MCF 10A (cell line): ENCODE results near the gene PPP1R15A. TPM values are rescaled to one million over a fixed set of nuclear protein-coding genes. Genes with fewer than 3 reads are reported as not detected.

Source experiments
- Bru-seq: library from RNA; stranded (reverse); fragments of 400-500 nt; gene quantifications from one replicate; lab custom pipeline; 2021; lab: Mats Ljungman, UMichigan
- BruChase-seq, 2 experiments: library from RNA; stranded (reverse); fragments of 400-500 nt; gene quantifications; one replicate each; lab custom pipeline; 2021; lab: Mats Ljungman, UMichigan
- BruUV-seq: library from RNA; stranded (reverse); fragments of 400-500 nt; replicated peaks from 2 replicates; lab custom pipeline; 2021; lab: Mats Ljungman, UMichigan
- CTCF ChIA-PET: fragments of 300-600 bp; sonication (Branson Sonifier 250); formaldehyde crosslinking; extraction: SDS; loops from one replicate; lab custom pipeline; 2021; ENCODE audit warnings: antibody characterized with exemption, inconsistent platforms; lab: Yijun Ruan, JAX
- POLR2A ChIA-PET: fragments of 300-600, 350-650 bp; sonication (Branson Sonifier 250); formaldehyde crosslinking; extraction: SDS; loops from one replicate; lab custom pipeline; 2020; ENCODE audit warnings: antibody characterized with exemption, inconsistent platforms; lab: Yijun Ruan, JAX
- DNase-seq: peaks from one replicate; pipeline ENCODE4 v3.0.0-alpha.2; 2018; ENCODE audit not compliant: unreplicated experiment
- H3K27ac Mint-ChIP-seq: one replicate; pipeline ENCODE4 v1.8.0; 2022; ENCODE audit warnings: mild to moderate bottlenecking, low read depth, mixed read lengths; ENCODE audit not compliant: unreplicated experiment
- H3K27me3 Mint-ChIP-seq: one replicate; pipeline ENCODE4 v1.8.0; 2022; ENCODE audit warnings: mixed read lengths; ENCODE audit not compliant: insufficient read depth, unreplicated experiment
- H3K36me3 Mint-ChIP-seq: one replicate; pipeline ENCODE4 v1.8.0; 2022; ENCODE audit warnings: mild to moderate bottlenecking, moderate library complexity, mixed read lengths; ENCODE audit not compliant: insufficient read depth, unreplicated experiment
- H3K4me1 Mint-ChIP-seq: one replicate; pipeline ENCODE4 v1.8.0; 2022; ENCODE audit warnings: mixed read lengths; ENCODE audit not compliant: insufficient read depth, unreplicated experiment
- H3K4me3 Mint-ChIP-seq: one replicate; pipeline ENCODE4 v1.8.0; 2022; ENCODE audit warnings: mild to moderate bottlenecking, moderate library complexity, mixed read lengths; ENCODE audit not compliant: unreplicated experiment
- H3K9me3 Mint-ChIP-seq: one replicate; pipeline ENCODE4 v1.8.0; 2022; ENCODE audit warnings: mixed read lengths; ENCODE audit not compliant: unreplicated experiment
- intact Hi-C: fragments of 100-400 bp; cut with micrococcal nuclease; formaldehyde crosslinking; loops from 2 replicates; pipeline ENCODE4 v1.14.1; 2022
- long read RNA-seq: library from polyadenylated mRNA; stranded (forward); transcript quantifications from one replicate; pipeline ENCODE4 v2.0.0, GENCODE V29; 2022
- total RNA-seq: library from RNA; stranded (reverse); gene quantifications from 2 replicates; pipeline ENCODE4 v1.2.3, GENCODE V29; 2022
- TF ChIP-seq, protein P1 (sequence below): fragments of 200-600 bp; IDR thresholded peaks from one replicate; pipeline ENCODE4 v1.8.0; 2022; ENCODE audit warnings: antibody characterized with exemption, mild to moderate bottlenecking; ENCODE audit not compliant: unreplicated experiment

PPP1R15A gene
- total RNA-seq: 207 and 248 TPM in 2 replicates
- percentile 100 among the genes with signal in this experiment for Bru-seq, nascent RNA
- BruChase-seq, experiment 1, labeled RNA remaining after a 6-hour chase: percentile 96 among the genes with signal in this experiment
- percentile 100 among the genes with signal in this experiment for BruChase-seq, experiment 2, labeled RNA remaining after a 2-hour chase
- long read RNA-seq, transcript PPP1R15A-201 (3 exons, 2,378 nt): major isoform, 1,447 of 1,554 reads
- long read RNA-seq, transcript PPP1R15A-202 (1 exons, 1,725 nt): minor isoform, 13 of 1,554 reads
- long read RNA-seq, partial matches to known transcripts: 68 of 1,554 reads
- long read RNA-seq, other reads (novel, unspliced or antisense): 26 of 1,554 reads

DNA sequence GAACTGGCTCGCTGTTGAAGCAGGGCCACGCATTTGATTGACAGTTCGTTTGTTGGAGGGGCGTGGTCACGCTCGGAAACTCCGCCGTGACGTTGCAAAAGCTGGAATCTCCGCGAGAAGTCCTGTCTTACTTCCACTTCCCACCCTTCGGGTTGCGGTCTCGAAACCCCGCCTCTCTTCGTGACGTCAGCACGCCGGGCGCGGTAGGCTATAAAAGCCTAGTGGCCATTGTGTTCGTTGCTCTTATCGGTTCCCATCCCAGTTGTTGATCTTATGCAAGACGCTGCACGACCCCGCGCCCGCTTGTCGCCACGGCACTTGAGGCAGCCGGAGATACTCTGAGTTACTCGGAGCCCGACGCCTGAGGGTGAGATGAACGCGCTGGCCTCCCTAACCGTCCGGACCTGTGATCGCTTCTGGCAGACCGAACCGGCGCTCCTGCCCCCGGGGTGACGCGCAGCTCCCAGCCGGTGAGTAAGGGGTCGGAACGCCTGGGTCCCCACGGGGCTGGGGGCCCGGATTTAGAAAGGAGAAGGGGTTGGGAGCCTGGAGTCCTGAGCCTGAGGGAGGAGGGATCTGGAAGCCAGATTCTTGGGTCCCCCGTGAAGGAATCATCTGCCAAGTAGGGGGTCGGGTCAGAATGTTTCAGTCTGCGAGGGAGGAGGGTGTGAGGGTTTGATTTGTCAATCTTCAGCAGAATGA, at the start of gene PPP1R15A:
Gene PPP1R15A, plus strand, starts transcription at position 240 of the 702 bp plus-strand sequence. CDS start 813 bp downstream, outside the sequence.
- peak within 1 kb of the TSS; percentile 100 for H3K27ac Mint-ChIP-seq
- intact Hi-C loops: no loop called here
- no TSS peak for BruUV-seq
- peak within 1 kb of the TSS; percentile 98 for H3K4me3 Mint-ChIP-seq
- H3K36me3 Mint-ChIP-seq: peaks cover 55% of the 10 kb centered on the region
- no peaks in the 10 kb centered on the region for H3K9me3 Mint-ChIP-seq
- peak; percentile 99 for DNase-seq
- H3K4me1 Mint-ChIP-seq: peaks cover 38% of the 10 kb centered on the region
- ChIA-PET POLR2A (interaction anchor here (0.5 to 5.4 kb wide), 52 partner anchors 8 to 1741 kb away, joined by 3 to 54 read pairs (median 4); partner anchors contain the start of genes BAX, BCAT2, DHDH and FTL), CTCF (interaction anchor here (0.7 to 1.2 kb wide), 4 partner anchors 27 to 106 kb away, joined by 3 to 4 read pairs (median 4); no protein-coding TSS in a partner anchor)
- TF ChIP-seq, protein P1, sequence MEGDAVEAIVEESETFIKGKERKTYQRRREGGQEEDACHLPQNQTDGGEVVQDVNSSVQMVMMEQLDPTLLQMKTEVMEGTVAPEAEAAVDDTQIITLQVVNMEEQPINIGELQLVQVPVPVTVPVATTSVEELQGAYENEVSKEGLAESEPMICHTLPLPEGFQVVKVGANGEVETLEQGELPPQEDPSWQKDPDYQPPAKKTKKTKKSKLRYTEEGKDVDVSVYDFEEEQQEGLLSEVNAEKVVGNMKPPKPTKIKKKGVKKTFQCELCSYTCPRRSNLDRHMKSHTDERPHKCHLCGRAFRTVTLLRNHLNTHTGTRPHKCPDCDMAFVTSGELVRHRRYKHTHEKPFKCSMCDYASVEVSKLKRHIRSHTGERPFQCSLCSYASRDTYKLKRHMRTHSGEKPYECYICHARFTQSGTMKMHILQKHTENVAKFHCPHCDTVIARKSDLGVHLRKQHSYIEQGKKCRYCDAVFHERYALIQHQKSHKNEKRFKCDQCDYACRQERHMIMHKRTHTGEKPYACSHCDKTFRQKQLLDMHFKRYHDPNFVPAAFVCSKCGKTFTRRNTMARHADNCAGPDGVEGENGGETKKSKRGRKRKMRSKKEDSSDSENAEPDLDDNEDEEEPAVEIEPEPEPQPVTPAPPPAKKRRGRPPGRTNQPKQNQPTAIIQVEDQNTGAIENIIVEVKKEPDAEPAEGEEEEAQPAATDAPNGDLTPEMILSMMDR: no peak
- no peaks in the 10 kb centered on the region for H3K27me3 Mint-ChIP-seq

DNA sequence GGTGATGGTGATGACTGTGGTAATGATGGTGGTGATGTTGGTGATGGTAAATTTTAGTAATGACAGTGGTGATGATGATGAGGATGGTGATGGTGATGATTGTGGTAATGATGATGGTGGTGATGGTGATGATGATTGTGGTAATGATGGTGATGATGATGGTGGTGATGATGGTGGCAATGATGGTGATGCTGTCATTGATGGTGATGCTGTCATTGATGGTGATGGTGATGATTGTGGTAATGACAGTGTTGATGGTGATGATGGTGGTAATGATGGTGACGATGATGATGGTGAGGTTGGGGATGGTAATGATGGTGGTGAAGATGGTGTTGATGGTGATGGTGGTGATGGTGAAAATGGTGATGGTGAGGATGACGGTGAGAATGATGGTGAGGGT, 49.7 kb upstream of the PPP1R15A start:
- no peak overlapping the region for H3K27ac Mint-ChIP-seq
- no peak overlapping the region for H3K4me3 Mint-ChIP-seq
- ChIA-PET POLR2A (no interaction called here), CTCF (no interaction called here)
- no peaks in the 10 kb centered on the region for H3K9me3 Mint-ChIP-seq
- BruUV-seq: no TSS peak
- no peak for DNase-seq
- peaks cover 8% of the 10 kb centered on the region for H3K4me1 Mint-ChIP-seq
- intact Hi-C loops: no loop called here
- H3K36me3 Mint-ChIP-seq: no peaks in the 10 kb centered on the region
- no peaks in the 10 kb centered on the region for H3K27me3 Mint-ChIP-seq
- TF ChIP-seq, protein P1: no peak

DNA sequence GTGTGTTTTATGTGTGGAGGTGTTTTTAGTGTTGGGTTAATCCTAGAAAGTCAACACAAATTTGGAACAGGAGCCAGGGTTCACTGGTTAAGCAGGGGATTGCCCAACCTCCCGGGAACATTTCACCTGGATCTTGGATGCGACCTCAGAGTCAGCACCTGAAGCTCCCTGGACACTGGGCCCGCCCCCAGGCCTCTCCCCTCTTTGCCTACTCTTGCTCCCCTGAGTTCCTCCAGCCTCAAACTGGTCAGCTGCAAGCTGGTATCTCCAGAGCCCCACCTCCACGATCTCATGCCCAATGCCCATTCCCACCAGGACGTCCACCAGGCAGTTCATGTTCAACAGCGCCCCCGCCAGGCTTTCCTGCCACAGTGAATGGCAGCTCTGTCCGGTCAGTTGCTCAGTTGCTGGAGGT, 45.6 kb upstream of the PPP1R15A start:
- Mint-ChIP-seq H3K36me3 (no peaks in the 10 kb centered on the region), H3K27me3 (no peaks in the 10 kb centered on the region), H3K27ac (no peak overlapping the region), H3K9me3 (no peaks in the 10 kb centered on the region), H3K4me3 (no peak overlapping the region), H3K4me1 (no peaks in the 10 kb centered on the region)
- peak; percentile 58 for DNase-seq
- ChIA-PET CTCF (interaction anchor here (0.6 to 6.0 kb wide), 9 partner anchors 9 to 1035 kb away, joined by 3 to 38 read pairs (median 3); partner anchors contain the start of gene HSD17B14), POLR2A (interaction anchor here (0.6 to 1.4 kb wide), 4 partner anchors 9 to 180 kb away, joined by 3 to 4 read pairs (median 3); partner anchors contain the start of genes BCAT2, CA11 and PPP1R15A)
- TF ChIP-seq, protein P1: peak; percentile 10
- no TSS peak for BruUV-seq
- intact Hi-C loops: no loop called here
